PFSK-1 (cell line): ENCODE results near the gene TOX2.

Source experiments
- POLR2AphosphoS5 ChIP-seq: IDR thresholded peaks from 2 replicates; pipeline ENCODE4 v1.6.1; 2012; ENCODE audit warnings: low read depth, mild to moderate bottlenecking, control low read depth, low read length, moderate library complexity
- TAF1 ChIP-seq: IDR thresholded peaks from 2 replicates; pipeline ENCODE4 v1.6.1; 2012; ENCODE audit warnings: low read length, control low read depth, borderline replicate concordance; ENCODE audit not compliant: insufficient read depth

GRCh38 chr20:44084439-44084838, 169.8 kb downstream of the TOX2 start:
- TF ChIP-seq TAF1 (no peak), POLR2AphosphoS5 (no peak)
